C4-2B (cell line): Measurements from ENCODE around the gene OXNAD1.
A peak's percentile ranks its signal among the peaks of the same experiment; 100 is the strongest.

Experiments used
- H3K27ac ChIP-seq: fragments of 450-650 bp; 2 replicates; pipeline ENCODE4 v1.5.1; 2017
- CTCF ChIP-seq: fragments of 450-650 bp; conservative IDR thresholded peaks from 2 replicates; pipeline ENCODE4 v1.5.1; 2017; ENCODE audit warnings: mild to moderate bottlenecking
- ZFX ChIP-seq: fragments of 450-650 bp; IDR thresholded peaks from 2 replicates; pipeline ENCODE4 v1.6.1; 2017

OXNAD1 gene

DNA sequence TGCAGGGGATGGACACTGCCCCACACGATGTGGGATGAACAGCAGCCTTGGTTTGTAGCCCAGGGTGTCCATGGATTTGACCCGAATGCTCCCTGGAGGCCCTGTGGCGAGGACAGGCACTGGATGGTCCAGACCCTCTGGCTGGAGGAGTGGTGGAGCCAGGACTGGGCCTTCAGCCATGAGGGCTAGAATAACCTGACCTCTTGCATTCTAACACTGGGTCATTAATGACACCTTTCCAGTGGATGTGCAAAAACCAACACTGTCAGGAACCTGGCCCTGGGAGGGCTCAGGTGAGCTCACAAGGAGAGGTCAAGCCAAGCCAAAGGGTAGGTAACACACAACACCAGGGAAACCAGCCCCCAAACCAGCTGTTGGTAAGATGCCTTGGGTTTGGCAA, 51.4 kb downstream of the OXNAD1 start:
- no peak overlapping the region for H3K27ac ChIP-seq
- TF ChIP-seq CTCF (no peak), ZFX (no peak)

DNA sequence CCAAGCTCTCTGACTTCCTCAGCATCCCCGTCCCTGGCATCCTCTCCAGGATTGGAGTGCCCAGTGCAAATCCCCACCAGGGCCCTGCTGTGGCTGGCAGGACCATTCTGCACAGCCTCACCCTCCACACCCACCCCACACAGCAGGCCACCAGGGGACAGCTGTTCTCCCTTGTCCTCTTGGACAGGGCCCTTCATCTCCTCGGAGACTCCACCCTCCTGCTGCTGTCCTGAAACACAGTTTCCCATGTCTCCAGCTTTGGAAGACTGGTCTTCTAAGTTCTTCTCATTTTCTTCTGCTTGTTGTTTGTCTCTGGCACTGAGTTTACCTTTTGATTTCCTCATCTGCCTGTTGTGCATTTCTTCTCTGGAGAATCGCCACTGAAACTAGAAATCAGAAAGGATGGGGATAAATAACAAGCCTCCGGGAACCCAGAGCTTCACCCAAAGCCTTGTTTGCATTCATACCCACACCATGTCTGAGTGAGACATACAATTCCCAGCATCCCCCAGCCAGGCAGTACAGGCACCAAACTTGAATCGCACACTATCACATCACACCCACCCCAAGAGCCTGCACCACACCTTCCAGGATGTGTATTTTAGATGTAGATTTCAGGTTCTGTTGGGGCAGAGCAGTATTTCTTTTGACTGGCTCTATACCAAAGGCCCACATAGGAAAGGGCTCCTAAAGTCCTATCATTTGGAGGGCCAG, 52.0 kb downstream of the OXNAD1 start:
- TF ChIP-seq CTCF (no peak), ZFX (no peak)
- H3K27ac ChIP-seq: no peak overlapping the region

- no peak overlapping the region for H3K27ac ChIP-seq
- TF ChIP-seq ZFX (no peak), CTCF (no peak)
Observed at GRCh38 chr3:16317561-16317945, 52.5 kb downstream of the OXNAD1 start.

DNA sequence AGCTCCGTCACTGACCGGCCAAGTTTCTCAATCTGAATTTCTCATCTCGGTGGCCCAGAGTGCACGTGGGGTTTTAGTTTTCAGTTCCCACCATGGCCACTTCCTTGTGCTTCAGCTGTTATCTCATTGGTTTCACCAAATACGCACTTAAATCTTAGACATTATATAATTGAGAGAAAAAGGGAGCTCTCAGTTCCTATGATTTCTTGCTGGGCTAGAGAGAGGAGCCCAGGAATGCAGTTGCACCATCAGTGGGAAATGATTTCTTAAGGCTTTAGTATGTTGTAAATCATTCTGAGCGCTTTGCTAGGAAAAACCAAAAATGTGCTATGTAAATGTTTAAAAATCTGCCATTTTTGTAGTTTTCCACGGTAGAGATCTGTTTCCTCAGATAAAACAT, 53.2 kb downstream of the OXNAD1 start:
- no peak overlapping the region for H3K27ac ChIP-seq
- TF ChIP-seq ZFX (no peak), CTCF (no peak)

DNA sequence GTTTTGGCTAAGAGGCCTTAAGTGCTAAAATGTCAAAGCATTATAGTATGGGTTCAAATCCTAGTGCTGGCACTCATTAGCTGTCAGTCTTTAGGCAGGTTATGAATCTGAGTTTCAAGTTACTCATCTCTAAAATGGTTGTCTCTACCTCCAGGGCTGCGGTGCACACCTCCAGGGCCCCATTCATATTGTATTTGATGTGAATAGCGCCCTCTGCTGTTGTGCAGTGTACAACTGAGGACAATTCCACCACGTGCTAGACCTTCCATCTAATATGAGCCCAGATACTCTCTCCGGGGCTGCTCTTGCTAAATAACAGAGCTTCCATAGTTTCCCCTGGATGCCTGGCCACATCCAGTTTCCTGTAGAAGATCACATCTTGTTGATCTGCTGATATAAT, 54.3 kb downstream of the OXNAD1 start:
- TF ChIP-seq CTCF: peak; percentile 53
- no peak for TF ChIP-seq ZFX
- no peak overlapping the region for H3K27ac ChIP-seq

GRCh38 chr3:16319723-16320122, 54.7 kb downstream of the OXNAD1 start:
- TF ChIP-seq ZFX (no peak), CTCF (no peak)
- no peak overlapping the region for H3K27ac ChIP-seq

DNA sequence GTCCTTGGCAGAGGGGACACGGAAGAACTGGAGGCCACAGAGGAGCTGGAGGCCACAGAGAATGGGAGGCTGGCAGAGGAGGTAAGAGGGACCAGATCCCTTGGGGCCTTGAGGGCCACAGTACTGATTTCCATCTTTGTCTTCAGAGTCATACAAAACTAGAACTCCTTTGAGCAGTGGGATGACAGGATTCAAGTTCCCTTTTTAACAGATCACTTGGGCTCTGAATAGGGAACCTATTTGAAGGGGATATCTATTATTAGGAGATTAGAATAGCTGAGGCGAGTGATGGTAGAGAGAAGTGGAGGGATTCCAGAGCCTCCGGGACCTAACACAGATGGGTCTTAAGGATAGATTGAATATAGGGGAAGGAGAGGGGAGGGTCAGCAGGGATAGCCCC, 55.7 kb downstream of the OXNAD1 start:
- no peak overlapping the region for H3K27ac ChIP-seq
- TF ChIP-seq ZFX (no peak), CTCF (no peak)
